Fibroblast of lung (primary cell): ENCODE results near the gene RAB1A.

Source experiments
- CTCF ChIP-seq, 2 donors: IDR thresholded peaks in 1 of 2; conservative IDR thresholded peaks in 1 of 2; 1 replicate in 1 of 2; 2 replicates in 1 of 2; pipeline ENCODE4 v1.5.1; 2011 to 2012; ENCODE audit warnings: low read length in 2 of 2, control low read depth in 1 of 2, inconsistent platforms in 1 of 2, low read depth in 1 of 2, mild to moderate bottlenecking in 1 of 2
- EZH2 ChIP-seq: IDR thresholded peaks from 2 replicates; pipeline ENCODE4 v1.5.1; 2012; ENCODE audit warnings: low read length, control low read depth, mild to moderate bottlenecking; ENCODE audit errors: missing control alignments

GRCh38 chr2:65070856-65071255 is 59.0 kb downstream of the RAB1A start:
- TF ChIP-seq EZH2: no peak
- no peak for TF ChIP-seq CTCF (conservative IDR thresholded peaks at IDR 0.05 in 1 of 2, IDR thresholded peaks at IDR 0.05 in 1 of 2; ENCODE audit: low read depth in 1 of 2, low read length in 2 of 2)
